ENCODE data around the gene PPP1R15B.
"Not testable (repeated sequence)": the region's sequence is repeated elsewhere in the genome, so short reads cannot be mapped to it uniquely, and the experiment has no call there.

Gene PPP1R15B

GRCh38 chr1:204429746-204430145 lies 18.1 kb upstream of the PPP1R15B start:
- no peak for DNase-seq
- no peak overlapping the region for H3K27ac ChIP-seq
- H3K36me3 ChIP-seq (replicated peaks), result no peaks in the 10 kb centered on the region
- H3K27me3 ChIP-seq (replicated peaks), result no peaks in the 10 kb centered on the region
- H3K4me3 ChIP-seq (ENCODE audit: low read depth, low read length), result no peak overlapping the region
- TF ChIP-seq, protein P1, sequence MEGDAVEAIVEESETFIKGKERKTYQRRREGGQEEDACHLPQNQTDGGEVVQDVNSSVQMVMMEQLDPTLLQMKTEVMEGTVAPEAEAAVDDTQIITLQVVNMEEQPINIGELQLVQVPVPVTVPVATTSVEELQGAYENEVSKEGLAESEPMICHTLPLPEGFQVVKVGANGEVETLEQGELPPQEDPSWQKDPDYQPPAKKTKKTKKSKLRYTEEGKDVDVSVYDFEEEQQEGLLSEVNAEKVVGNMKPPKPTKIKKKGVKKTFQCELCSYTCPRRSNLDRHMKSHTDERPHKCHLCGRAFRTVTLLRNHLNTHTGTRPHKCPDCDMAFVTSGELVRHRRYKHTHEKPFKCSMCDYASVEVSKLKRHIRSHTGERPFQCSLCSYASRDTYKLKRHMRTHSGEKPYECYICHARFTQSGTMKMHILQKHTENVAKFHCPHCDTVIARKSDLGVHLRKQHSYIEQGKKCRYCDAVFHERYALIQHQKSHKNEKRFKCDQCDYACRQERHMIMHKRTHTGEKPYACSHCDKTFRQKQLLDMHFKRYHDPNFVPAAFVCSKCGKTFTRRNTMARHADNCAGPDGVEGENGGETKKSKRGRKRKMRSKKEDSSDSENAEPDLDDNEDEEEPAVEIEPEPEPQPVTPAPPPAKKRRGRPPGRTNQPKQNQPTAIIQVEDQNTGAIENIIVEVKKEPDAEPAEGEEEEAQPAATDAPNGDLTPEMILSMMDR (IDR thresholded peaks at IDR 0.05; ENCODE audit: low read depth, low read length, missing control alignments), result no peak
- in situ Hi-C loops (cut with HindIII; ENCODE audit: low pct_ligation_motif_present, low sequenced_read_pairs), result no loop called here

GRCh38 chr1:204426971-204427701 lies 15.5 kb upstream of the PPP1R15B start:
- no peak overlapping the region for H3K4me3 ChIP-seq (ENCODE audit: low read depth, low read length)
- no peaks in the 10 kb centered on the region for H3K27me3 ChIP-seq (replicated peaks)
- in situ Hi-C loops (cut with HindIII; ENCODE audit: low pct_ligation_motif_present, low sequenced_read_pairs), result no loop called here
- no peak for DNase-seq
- no peaks in the 10 kb centered on the region for H3K36me3 ChIP-seq (replicated peaks)
- TF ChIP-seq, protein P1 (IDR thresholded peaks at IDR 0.05; ENCODE audit: low read depth, low read length, missing control alignments), result no peak
- no peak overlapping the region for H3K27ac ChIP-seq

DNA sequence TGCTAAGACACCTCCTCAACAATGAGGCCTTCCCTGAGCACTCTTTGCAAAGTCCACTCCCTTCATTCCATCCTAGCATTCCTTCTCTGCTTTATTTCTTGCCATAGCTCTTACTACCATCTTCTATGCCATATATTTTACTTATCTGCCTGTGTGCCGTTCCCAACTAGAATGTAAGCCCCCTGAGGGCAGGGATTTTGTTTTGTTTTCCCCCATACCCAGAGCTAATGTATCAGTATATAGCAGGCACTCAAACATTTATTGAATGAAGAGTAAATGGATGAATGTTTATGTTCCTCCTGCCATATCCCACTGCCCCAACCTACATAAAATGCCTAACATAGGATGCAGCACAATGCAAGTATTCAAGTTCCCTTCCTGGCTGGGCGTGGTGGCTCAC lies 14.9 kb upstream of the PPP1R15B start:
- DNase-seq, result no peak
- Histone ChIP-seq H3K27ac (no peak overlapping the region), H3K27me3 (replicated peaks) (no peaks in the 10 kb centered on the region), H3K4me3 (ENCODE audit: low read depth, low read length) (no peak overlapping the region), H3K36me3 (replicated peaks) (no peaks in the 10 kb centered on the region)
- TF ChIP-seq, protein P1 (IDR thresholded peaks at IDR 0.05; ENCODE audit: low read depth, low read length, missing control alignments), result no peak
- in situ Hi-C loops (cut with HindIII; ENCODE audit: low pct_ligation_motif_present, low sequenced_read_pairs), result no loop called here

- Histone ChIP-seq H3K27ac (no peak overlapping the region), H3K4me3 (ENCODE audit: low read depth, low read length) (no peak overlapping the region), H3K27me3 (replicated peaks) (no peaks in the 10 kb centered on the region), H3K36me3 (replicated peaks) (no peaks in the 10 kb centered on the region)
- TF ChIP-seq, protein P1 (IDR thresholded peaks at IDR 0.05; ENCODE audit: low read depth, low read length, missing control alignments), result no peak
- DNase-seq, result peak; percentile 66
- in situ Hi-C loops (cut with HindIII; ENCODE audit: low pct_ligation_motif_present, low sequenced_read_pairs), result no loop called here
Observed at GRCh38 chr1:204426035-204426436, 14.4 kb upstream of the PPP1R15B start.

DNA sequence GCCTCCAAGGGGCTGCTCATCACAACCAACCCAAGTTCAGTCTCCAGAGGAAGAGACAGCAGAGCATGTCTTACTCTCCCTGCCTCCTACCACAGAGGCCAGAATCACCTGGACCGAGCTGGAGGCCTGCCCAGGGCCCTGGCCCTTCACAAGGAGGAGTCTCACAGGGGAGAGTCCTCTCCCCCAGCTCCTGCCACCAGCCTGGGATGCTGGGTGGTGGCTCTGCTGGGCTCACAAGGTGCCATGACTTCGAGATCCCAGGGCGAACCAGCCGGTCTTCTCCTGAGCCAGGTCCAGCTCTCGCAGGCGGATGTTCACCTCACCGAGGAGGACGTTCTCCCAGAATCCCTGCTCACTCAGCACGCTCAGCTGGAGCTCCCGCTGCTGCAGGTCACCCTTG lies 13.0 kb upstream of the PPP1R15B start:
- DNase-seq, result no peak
- in situ Hi-C loops (cut with HindIII; ENCODE audit: low pct_ligation_motif_present, low sequenced_read_pairs), result no loop called here
- TF ChIP-seq, protein P1 (IDR thresholded peaks at IDR 0.05; ENCODE audit: low read depth, low read length, missing control alignments), result no peak
- H3K27ac ChIP-seq, result no peak overlapping the region
- no peak overlapping the region for H3K4me3 ChIP-seq (ENCODE audit: low read depth, low read length)
- no peaks in the 10 kb centered on the region for H3K27me3 ChIP-seq (replicated peaks)
- H3K36me3 ChIP-seq (replicated peaks), result no peaks in the 10 kb centered on the region

DNA sequence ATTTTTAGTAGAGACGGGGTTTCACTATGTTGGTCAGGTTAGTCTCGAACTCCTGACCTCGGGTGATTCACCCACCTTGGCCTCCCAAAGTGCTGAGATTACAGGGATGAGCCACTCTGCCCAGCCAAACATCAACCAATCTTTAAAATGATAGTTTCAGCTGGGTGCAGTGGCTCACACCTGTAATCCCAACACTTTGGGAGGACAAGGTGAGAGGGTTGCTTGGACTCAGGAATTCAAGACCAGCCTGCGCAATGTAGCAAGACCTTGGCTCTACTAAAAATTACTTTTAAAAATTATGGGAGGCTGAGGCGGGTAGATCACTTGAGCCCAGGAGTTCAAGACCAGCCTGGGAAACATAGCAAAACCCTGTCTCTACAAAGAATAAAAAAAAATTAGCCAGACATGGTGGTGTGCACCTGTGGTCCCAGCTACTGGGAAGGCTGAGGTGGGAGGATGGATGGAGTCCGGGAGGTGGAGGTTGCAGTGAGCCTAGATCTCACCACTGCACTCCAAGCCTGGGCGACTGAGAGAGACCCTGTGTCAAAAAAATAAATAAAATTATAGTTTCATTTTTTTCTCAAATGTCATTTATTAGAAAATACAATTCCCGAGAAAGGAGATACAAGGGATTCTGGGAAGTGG lies 10.6 kb upstream of the PPP1R15B start:
- H3K36me3 ChIP-seq (replicated peaks); H3K27ac ChIP-seq: not testable (repeated sequence)

More for the DNA sequence above, 10.6 kb upstream of the PPP1R15B start:
- H3K4me3 ChIP-seq (ENCODE audit: low read depth, low read length); H3K27me3 ChIP-seq (replicated peaks); in situ Hi-C loops (cut with HindIII; ENCODE audit: low pct_ligation_motif_present, low sequenced_read_pairs); DNase-seq: not testable (repeated sequence)

All from brain microvascular endothelial cell (primary cell).